ACC112 (cell line): Measurements from ENCODE around the gene MYBPH.

Source experiments
- H2AFZ ChIP-seq: fragments of 200-600 bp; sonication (generic); one replicate; pipeline ENCODE4 v1.6.0; 2017; ENCODE audit warnings: antibody characterized with exemption, low read length; ENCODE audit not compliant: unreplicated experiment
- H3K27ac ChIP-seq: fragments of 200-600 bp; sonication (generic); 2 replicates; pipeline ENCODE4 v1.5.1; 2014; ENCODE audit warnings: low read depth, mild to moderate bottlenecking, antibody characterized with exemption, low read length, moderate library complexity
- H3K27me3 ChIP-seq: fragments of 200-600 bp; sonication (generic); 2 replicates; pipeline ENCODE4 v1.6.1; 2014; ENCODE audit warnings: mild to moderate bottlenecking, antibody characterized with exemption, low read length, moderate library complexity, mixed read lengths; ENCODE audit not compliant: insufficient read depth
- H3K36me3 ChIP-seq: fragments of 200-600 bp; sonication (generic); 2 replicates; pipeline ENCODE4 v1.6.1; 2016; ENCODE audit warnings: mild to moderate bottlenecking, antibody characterized with exemption, low read length, moderate library complexity, mixed read lengths; ENCODE audit not compliant: insufficient read depth
- H3K4me1 ChIP-seq: fragments of 200-600 bp; sonication (generic); one replicate; pipeline ENCODE4 v1.6.1; 2016; ENCODE audit warnings: low read length, mixed read lengths; ENCODE audit not compliant: insufficient read depth, unreplicated experiment, control insufficient read depth
- H3K4me3 ChIP-seq: fragments of 200-600 bp; sonication (generic); 2 replicates; pipeline ENCODE4 v1.5.1; 2014; ENCODE audit warnings: mild to moderate bottlenecking, low read depth, low read length
- H3K79me2 ChIP-seq: fragments of 200-600 bp; sonication (generic); one replicate; pipeline ENCODE4 v1.6.0; 2016; ENCODE audit warnings: low read length; ENCODE audit not compliant: control insufficient read depth, unreplicated experiment, insufficient read depth

Gene MYBPH

DNA sequence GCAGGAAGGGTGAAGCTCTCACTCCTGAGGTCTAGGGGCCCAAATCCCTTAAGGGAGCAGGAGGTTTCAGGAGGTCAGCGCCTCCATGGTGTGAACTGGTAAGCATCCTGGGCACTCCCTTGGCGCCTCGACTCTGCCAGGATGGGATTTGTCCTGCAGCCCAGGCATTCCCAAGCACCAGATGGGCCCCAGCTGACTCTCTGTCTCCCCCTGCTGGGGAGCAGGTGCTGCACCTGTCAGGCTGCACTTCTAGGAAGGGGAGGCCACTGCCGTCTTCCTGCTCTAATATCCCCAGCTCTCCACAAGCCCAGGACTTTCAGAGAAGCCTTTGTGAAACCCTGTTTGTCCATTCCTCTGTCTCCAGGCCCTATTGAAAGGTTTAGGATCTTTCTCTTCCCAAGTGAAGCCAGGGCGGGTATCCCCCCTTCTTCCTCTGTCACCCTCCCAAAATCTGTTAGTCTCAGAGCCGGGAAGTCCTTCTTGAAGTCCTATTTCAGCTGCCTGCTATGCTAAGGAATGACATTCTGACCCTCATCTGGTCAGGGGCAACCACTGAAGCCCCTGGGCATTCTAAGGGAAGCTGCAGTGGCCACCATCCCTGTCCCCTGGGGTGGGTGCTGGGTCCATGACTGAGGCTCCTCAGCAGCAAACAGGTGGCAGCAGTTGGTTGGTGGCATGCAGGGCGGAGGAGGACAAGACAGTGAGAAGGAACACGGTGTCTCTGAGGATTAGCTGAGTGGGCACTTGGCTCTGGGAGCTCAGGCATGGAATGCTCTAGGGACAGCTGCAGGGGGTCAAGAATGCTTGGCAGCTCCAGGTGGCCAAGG lies 3.2 kb downstream of the MYBPH start:
- Histone ChIP-seq H3K27me3 (no peaks in the 10 kb centered on the region), H2AFZ (no peak overlapping the region)

DNA sequence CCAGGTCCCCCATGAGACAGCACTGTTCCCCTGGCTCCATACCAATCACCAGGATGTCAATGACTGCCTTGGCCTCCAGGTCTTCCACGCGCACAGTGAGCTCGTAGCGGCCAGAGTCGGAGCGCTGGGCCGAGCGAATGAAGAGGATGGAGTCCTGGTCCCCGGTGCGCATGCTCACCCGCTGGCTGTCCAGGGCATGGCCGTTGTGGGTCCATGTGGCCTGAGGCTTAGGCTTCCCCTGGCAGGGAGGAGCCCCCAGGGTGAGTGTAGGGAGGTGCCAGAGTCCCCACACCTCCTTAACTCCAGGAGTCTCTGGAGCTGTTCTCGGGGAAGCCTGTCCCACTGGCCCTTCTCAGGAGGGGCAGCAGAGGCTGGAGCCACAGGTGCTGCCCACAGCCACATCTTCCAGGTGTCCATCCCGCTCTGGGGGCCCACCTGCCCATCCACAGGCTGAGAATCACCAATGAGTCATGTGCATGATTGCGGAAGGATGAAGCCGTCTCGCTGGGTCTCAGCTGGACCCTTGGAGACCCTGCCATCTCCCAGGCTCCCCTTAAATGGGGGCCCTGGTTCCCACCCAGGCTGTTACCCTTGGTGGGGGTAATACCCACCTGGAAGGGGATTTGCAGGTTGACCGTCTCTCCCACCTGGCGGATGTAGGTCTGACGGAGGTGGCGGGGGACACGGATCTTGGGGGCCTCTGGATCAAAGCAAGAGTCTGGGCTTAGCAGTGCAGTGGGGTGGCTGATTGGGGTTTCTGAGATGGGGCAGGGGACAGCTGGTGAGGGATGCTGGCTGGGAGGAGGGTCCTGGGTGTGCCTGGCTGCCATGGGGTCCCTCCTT lies 4.1 kb downstream of the MYBPH start:
- Histone ChIP-seq H2AFZ (no peak overlapping the region), H3K79me2 (no peaks in the 10 kb centered on the region), H3K4me3 (no peak overlapping the region), H3K27me3 (no peaks in the 10 kb centered on the region), H3K4me1 (peaks cover 17% of the 10 kb centered on the region), H3K36me3 (no peaks in the 10 kb centered on the region), H3K27ac (no peak overlapping the region)

More for the DNA sequence above, 3.2 kb downstream of the MYBPH start:
- H3K36me3 ChIP-seq = no peaks in the 10 kb centered on the region
- H3K4me1 ChIP-seq = peaks cover 21% of the 10 kb centered on the region
- H3K4me3 ChIP-seq = no peak overlapping the region
- no peak overlapping the region for H3K27ac ChIP-seq
- H3K79me2 ChIP-seq = no peaks in the 10 kb centered on the region

DNA sequence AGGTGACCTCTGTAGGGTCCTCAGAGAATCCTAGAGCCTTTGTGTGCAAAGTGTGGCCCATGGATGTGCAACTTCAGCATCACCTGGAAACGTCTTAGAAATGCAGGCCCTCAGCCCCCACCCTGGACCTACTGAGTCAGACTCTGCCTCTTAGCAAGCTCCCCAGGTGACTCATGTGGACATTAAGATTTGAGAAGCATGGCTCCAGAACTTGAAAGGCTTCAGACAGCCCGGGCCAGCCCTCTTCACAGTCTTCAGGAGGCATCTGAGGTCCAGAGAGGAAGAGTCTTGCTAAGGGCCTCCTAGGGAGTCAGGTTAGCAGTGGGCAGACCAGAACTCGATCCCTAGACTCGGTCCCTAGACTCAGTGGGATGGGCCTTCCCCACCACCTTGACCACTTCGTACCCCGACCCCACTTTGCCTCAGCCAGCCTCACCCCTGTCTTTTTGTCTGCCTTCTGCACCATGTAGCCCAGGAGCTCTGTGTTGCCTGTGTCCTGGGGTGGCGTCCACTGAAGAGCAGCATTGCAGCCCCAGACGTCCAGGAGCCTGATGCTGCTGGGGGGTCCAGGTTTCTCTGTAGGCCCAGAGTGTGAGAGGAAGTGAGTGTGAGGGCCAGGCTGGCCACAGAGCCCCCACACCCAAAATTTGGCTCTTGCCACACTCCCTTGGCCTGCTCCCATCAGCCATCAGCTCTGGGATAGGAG lies 4.8 kb downstream of the MYBPH start:
- Histone ChIP-seq H3K27ac (no peak overlapping the region), H3K36me3 (no peaks in the 10 kb centered on the region), H3K79me2 (no peaks in the 10 kb centered on the region), H3K27me3 (no peaks in the 10 kb centered on the region), H3K4me1 (peaks cover 9% of the 10 kb centered on the region), H3K4me3 (no peak overlapping the region), H2AFZ (no peak overlapping the region)

DNA sequence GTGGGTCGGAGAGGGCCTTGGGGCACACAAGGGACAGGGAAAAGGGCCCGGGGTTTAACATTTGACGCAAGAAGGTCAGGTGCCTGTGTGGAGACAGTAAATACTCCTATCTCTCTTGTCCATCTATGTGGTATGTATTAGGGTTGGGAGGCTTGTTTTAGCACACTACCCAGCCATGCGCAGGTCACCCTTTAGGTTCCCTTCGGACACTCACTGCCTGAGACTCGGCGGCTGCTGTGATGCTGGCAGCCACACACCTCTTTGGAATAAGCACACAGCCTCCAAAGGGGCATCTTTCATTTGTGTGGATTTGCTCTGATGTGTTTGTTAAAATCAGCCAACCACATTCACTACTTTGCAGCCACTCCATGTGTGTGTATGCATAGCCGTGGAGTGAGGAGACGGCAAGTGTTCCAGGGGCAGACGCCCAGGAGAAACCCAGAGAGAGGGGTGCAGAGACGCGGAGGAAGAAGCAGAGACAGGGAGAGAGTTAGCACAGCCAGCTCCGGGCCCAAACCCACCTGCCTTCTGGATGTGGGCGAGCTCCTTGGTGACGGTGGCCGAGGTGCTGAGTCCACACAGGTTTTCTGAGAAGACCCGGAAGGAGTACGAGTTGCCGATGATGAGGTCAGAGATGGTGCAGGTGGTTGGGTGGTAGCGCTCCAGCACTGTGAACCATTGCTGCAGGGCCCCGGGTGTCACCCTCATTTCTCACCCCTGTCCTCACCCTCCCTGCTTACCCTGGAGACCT lies 5.7 kb downstream of the MYBPH start:
- Histone ChIP-seq H2AFZ (no peak overlapping the region), H3K36me3 (no peaks in the 10 kb centered on the region), H3K27me3 (no peaks in the 10 kb centered on the region), H3K4me3 (no peak overlapping the region), H3K27ac (no peak overlapping the region), H3K79me2 (no peaks in the 10 kb centered on the region), H3K4me1 (peaks cover 5% of the 10 kb centered on the region)

DNA sequence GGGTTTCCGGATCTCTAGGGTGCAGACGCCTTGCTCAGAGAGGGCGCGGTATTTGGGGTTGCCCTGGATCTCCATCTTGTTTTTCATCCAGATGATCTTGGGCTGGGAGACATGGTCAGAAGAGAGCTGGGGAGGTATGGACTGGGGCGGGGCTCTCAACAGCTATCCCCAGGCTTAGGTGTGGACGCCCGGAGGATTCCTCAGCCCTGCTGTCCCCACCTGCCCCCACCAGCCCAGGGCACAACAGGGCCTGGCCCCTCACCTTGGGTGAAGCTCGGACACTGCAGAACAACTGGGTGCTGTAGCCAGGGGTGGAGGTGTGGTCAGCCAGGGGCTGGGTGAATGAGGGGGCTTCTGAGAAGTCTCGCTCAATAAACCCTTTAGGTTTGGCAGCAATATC lies 6.6 kb downstream of the MYBPH start:
- Histone ChIP-seq H2AFZ (no peak overlapping the region), H3K27me3 (no peaks in the 10 kb centered on the region), H3K79me2 (no peaks in the 10 kb centered on the region), H3K4me3 (no peak overlapping the region), H3K4me1 (peaks cover 5% of the 10 kb centered on the region), H3K36me3 (no peaks in the 10 kb centered on the region), H3K27ac (no peak overlapping the region)

- no peak overlapping the region for H2AFZ ChIP-seq
- no peaks in the 10 kb centered on the region for H3K36me3 ChIP-seq
- peaks cover 5% of the 10 kb centered on the region for H3K4me1 ChIP-seq
- no peak overlapping the region for H3K27ac ChIP-seq
- H3K79me2 ChIP-seq = no peaks in the 10 kb centered on the region
- H3K4me3 ChIP-seq = no peak overlapping the region
- H3K27me3 ChIP-seq = no peaks in the 10 kb centered on the region
Observed at GRCh38 chr1:203168256-203168786, 7.3 kb downstream of the MYBPH start.

- H3K36me3 ChIP-seq = no peaks in the 10 kb centered on the region
- no peak overlapping the region for H3K4me3 ChIP-seq
- H3K79me2 ChIP-seq = no peaks in the 10 kb centered on the region
- H3K27me3 ChIP-seq = no peaks in the 10 kb centered on the region
- H2AFZ ChIP-seq = no peak overlapping the region
- H3K27ac ChIP-seq = no peak overlapping the region
- peaks cover 5% of the 10 kb centered on the region for H3K4me1 ChIP-seq
Observed at GRCh38 chr1:203167913-203168200, 7.8 kb downstream of the MYBPH start.

GRCh38 chr1:203167026-203167912 lies 8.4 kb downstream of the MYBPH start:
- no peak overlapping the region for H3K27ac ChIP-seq
- H3K27me3 ChIP-seq = no peaks in the 10 kb centered on the region
- peaks cover 5% of the 10 kb centered on the region for H3K4me1 ChIP-seq
- no peaks in the 10 kb centered on the region for H3K79me2 ChIP-seq
- H3K36me3 ChIP-seq = no peaks in the 10 kb centered on the region
- H2AFZ ChIP-seq = no peak overlapping the region
- no peak overlapping the region for H3K4me3 ChIP-seq

- no peaks in the 10 kb centered on the region for H3K27me3 ChIP-seq
- no peak overlapping the region for H2AFZ ChIP-seq
Observed at GRCh38 chr1:203166192-203166940, 9.3 kb downstream of the MYBPH start.

More at GRCh38 chr1:203166192-203166940, 9.3 kb downstream of the MYBPH start:
- Histone ChIP-seq H3K27ac (no peak overlapping the region), H3K79me2 (no peaks in the 10 kb centered on the region), H3K4me3 (no peak overlapping the region), H3K4me1 (peaks cover 5% of the 10 kb centered on the region), H3K36me3 (no peaks in the 10 kb centered on the region)
